Measurements from ENCODE around the gene CDCA4. TPM values are rescaled to one million over a fixed set of nuclear protein-coding genes. Genes with fewer than 3 reads are reported as not detected.

Gene CDCA4
- total and polyA plus RNA-seq, 2 donors (not counting 3 experiments of a cell fraction or from before 2014, with no cell fraction given) = 29.9 to 44.5 TPM

- BruUV-seq (replicated peaks) = no TSS peak
- Histone ChIP-seq H3K9ac (replicated peaks; ENCODE audit: extremely low read depth, insufficient read depth, low read length) (no peak overlapping the region), H3K4me1 (ENCODE audit: control insufficient read depth, extremely low read depth, insufficient read depth, low read length) (no peaks in the 10 kb centered on the region), H3K9me3 (replicated peaks; ENCODE audit: control insufficient read depth, insufficient read depth, low read length) (no peaks in the 10 kb centered on the region), H3K36me3 (ENCODE audit: control insufficient read depth in 2 of 2, extremely low read depth in 1 of 2, insufficient read depth in 2 of 2, low read length in 2 of 2) (peaks cover 0 to 2% of the 10 kb centered on the region in 2 experiments), H4K20me1 (replicated peaks; ENCODE audit: control insufficient read depth, extremely low read depth, insufficient read depth, low read length) (no peaks in the 10 kb centered on the region), H3K27me3 (ENCODE audit: control insufficient read depth in 2 of 2, insufficient read depth in 2 of 2, low read length in 2 of 2) (no peaks in the 10 kb centered on the region), H3K4me2 (ENCODE audit: insufficient read depth, low read length) (no peak overlapping the region), H2AFZ (ENCODE audit: low read depth, low read length) (no peak overlapping the region), H3K79me2 (ENCODE audit: control insufficient read depth, insufficient read depth, low read length) (no peaks in the 10 kb centered on the region), H3K9me1 (replicated peaks; ENCODE audit: control insufficient read depth, extremely low read depth, insufficient read depth, low read length) (no peaks in the 10 kb centered on the region), H3K27ac (ENCODE audit: insufficient read depth, low read depth, low read length) (no peak overlapping the region), H3K4me3 (replicated peaks in 1 of 3; ENCODE audit: insufficient read depth in 1 of 3, low read depth in 1 of 3, low read length in 3 of 3) (no peak overlapping the region)
- CTCF ChIA-PET = interaction anchor here (1.0 to 2.7 kb wide), 4 partner anchors 9 to 51 kb away, joined by 3 to 14 read pairs (median 3); partner anchors contain the start of gene CLBA1
- FAIRE-seq (no peak), DNase-seq (ENCODE audit: low read depth, low spot score) (no peak)
- POLR2A ChIA-PET = no interaction called here
- intact Hi-C loops (cut with micrococcal nuclease) (no loop called here), dilution Hi-C loops (cut with MboI; ENCODE audit: extremely low pct_ligation_motif_present, low sequenced_read_pairs) (no loop called here)
- TF ChIP-seq GATA2 (IDR thresholded peaks at IDR 0.05; ENCODE audit: insufficient read depth, insufficient read length, low read depth, low read length) (no peak), MYC (IDR thresholded peaks at IDR 0.05; ENCODE audit: low read depth, low read length) (no peak), EZH2 (IDR thresholded peaks at IDR 0.05; ENCODE audit: borderline replicate concordance, low read depth, low read length, severe bottlenecking) (no peak), CTCF (IDR thresholded peaks at IDR 0.05; ENCODE audit: extremely low read depth in 1 of 2, insufficient read depth in 1 of 2, low read depth in 1 of 2, low read length in 2 of 2) (no peak), POLR2A (IDR thresholded peaks at IDR 0.05; ENCODE audit: low read depth, low read length) (no peak), FOS (IDR thresholded peaks at IDR 0.05; ENCODE audit: borderline replicate concordance, insufficient read depth, low read length) (no peak), JUN (IDR thresholded peaks at IDR 0.05; ENCODE audit: borderline replicate concordance, insufficient read depth, insufficient read length, low read depth) (no peak), POLR2AphosphoS5 (IDR thresholded peaks at IDR 0.05; ENCODE audit: insufficient read depth, low read depth, low read length) (no peak), MAX (IDR thresholded peaks at IDR 0.05; ENCODE audit: insufficient read depth, insufficient read length) (no peak)
These were observed 25.9 kb downstream of the CDCA4 start for GRCh38 chr14:104994978-104995377.
